C4-2B (cell line): ENCODE results near the gene KNDC1.

ENCODE experiments used
- CTCF ChIP-seq: fragments of 450-650 bp; conservative IDR thresholded peaks from 2 replicates; pipeline ENCODE4 v1.5.1; 2017; ENCODE audit warnings: mild to moderate bottlenecking
- ZFX ChIP-seq: fragments of 450-650 bp; IDR thresholded peaks from 2 replicates; pipeline ENCODE4 v1.6.1; 2017

- TF ChIP-seq CTCF (no peak), ZFX (no peak)
Observed at GRCh38 chr10:133270204-133270603, 110.2 kb downstream of the KNDC1 start.
